GM10266 (cell line): ENCODE data around the gene UBA1.

Source experiments
- DNase-seq: peaks from one replicate; pipeline ENCODE4 v3.0.0; 2012; ENCODE audit errors: extremely low spot score
- CTCF ChIP-seq: IDR thresholded peaks from 2 replicates; pipeline ENCODE4 v1.5.1; 2012; ENCODE audit warnings: mild to moderate bottlenecking, low read depth; ENCODE audit not compliant: control insufficient read depth, insufficient read depth; ENCODE audit errors: missing control alignments

Gene UBA1

GRCh38 chrX:47198687-47199080 lies 5.1 kb downstream of the UBA1 start:
- TF ChIP-seq CTCF: no peak
- no peak for DNase-seq

- DNase-seq: no peak
- no peak for TF ChIP-seq CTCF
Observed at GRCh38 chrX:47199286-47199685, 5.7 kb downstream of the UBA1 start.

GRCh38 chrX:47200385-47201150 lies 6.9 kb downstream of the UBA1 start:
- no peak for TF ChIP-seq CTCF
- DNase-seq: no peak

- no peak for DNase-seq
- TF ChIP-seq CTCF: no peak
Observed at GRCh38 chrX:47201345-47201944, 7.8 kb downstream of the UBA1 start.

GRCh38 chrX:47202316-47202715 lies 8.7 kb downstream of the UBA1 start:
- DNase-seq: no peak
- TF ChIP-seq CTCF: no peak

GRCh38 chrX:47202877-47203276 lies 9.2 kb downstream of the UBA1 start:
- DNase-seq: no peak
- no peak for TF ChIP-seq CTCF

GRCh38 chrX:47204970-47205369 lies 11.3 kb downstream of the UBA1 start:
- TF ChIP-seq CTCF: no peak
- no peak for DNase-seq
